ENCODE data around the gene C3orf49.

DNA sequence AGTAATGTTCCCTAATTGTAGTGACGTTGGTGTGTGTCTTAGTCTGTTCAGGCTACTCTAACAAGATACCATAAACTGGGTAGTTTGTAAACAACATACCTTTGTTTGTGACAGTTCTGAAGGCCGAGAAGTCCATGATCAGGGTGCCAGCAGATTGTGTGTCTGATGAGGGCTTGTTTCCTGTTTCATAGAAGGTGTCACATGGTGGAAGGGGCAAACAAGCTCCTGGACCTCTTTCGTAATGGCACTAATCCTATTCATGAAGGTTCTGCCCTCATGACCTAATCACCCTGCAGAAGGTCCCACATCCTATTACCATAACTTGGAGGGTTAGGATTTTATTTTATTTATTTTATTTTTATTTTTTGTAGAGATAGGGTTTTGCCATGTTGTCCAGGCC, 55.7 kb downstream of the C3orf49 start:
- TF ChIP-seq, protein P1, sequence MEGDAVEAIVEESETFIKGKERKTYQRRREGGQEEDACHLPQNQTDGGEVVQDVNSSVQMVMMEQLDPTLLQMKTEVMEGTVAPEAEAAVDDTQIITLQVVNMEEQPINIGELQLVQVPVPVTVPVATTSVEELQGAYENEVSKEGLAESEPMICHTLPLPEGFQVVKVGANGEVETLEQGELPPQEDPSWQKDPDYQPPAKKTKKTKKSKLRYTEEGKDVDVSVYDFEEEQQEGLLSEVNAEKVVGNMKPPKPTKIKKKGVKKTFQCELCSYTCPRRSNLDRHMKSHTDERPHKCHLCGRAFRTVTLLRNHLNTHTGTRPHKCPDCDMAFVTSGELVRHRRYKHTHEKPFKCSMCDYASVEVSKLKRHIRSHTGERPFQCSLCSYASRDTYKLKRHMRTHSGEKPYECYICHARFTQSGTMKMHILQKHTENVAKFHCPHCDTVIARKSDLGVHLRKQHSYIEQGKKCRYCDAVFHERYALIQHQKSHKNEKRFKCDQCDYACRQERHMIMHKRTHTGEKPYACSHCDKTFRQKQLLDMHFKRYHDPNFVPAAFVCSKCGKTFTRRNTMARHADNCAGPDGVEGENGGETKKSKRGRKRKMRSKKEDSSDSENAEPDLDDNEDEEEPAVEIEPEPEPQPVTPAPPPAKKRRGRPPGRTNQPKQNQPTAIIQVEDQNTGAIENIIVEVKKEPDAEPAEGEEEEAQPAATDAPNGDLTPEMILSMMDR (conservative IDR thresholded peaks at IDR 0.05; ENCODE audit: low read depth, low read length) = no peak
- TF ChIP-seq EZH2phosphoT487 (IDR thresholded peaks at IDR 0.05; ENCODE audit: borderline replicate concordance, low read length) (no peak), EZH2 (IDR thresholded peaks at IDR 0.05; ENCODE audit: low read length, unreplicated experiment) (no peak)

Data from PC-3 (cell line).